Common myeloid progenitor, CD34-positive (primary cell): ENCODE measurements around the gene KIF1A.
"Not testable (repeated sequence)": the region's sequence is repeated elsewhere in the genome, so short reads cannot be mapped to it uniquely, and the experiment has no call there.

Experiments used
- CTCF ChIA-PET: fragments of 350-600 bp; sonication (Branson Sonifier 250); formaldehyde crosslinking; loops from one replicate; lab custom pipeline; 2021; ENCODE audit warnings: antibody characterized with exemption; lab: Charles Lee
- POLR2A ChIA-PET: fragments of 350-600 bp; sonication (Branson Sonifier 250); formaldehyde crosslinking; loops from one replicate; lab custom pipeline; 2021; ENCODE audit warnings: antibody characterized with exemption; lab: Charles Lee
- DNase-seq, 3 donors: peaks; one replicate each; pipeline versions ENCODE4 v3.0.0 to v3.0.0-alpha.2; 2013
- H3K27ac ChIP-seq, 2 experiments: 1 replicate in 1 of 2; 2 replicates in 1 of 2; pipeline ENCODE4 v1.7.0; 2013; ENCODE audit warnings: inconsistent platforms in 2 of 2, low read length in 2 of 2, mild to moderate bottlenecking in 2 of 2, low read depth in 1 of 2, moderate library complexity in 1 of 2; ENCODE audit not compliant: severe bottlenecking in 2 of 2, insufficient read depth in 1 of 2, poor library complexity in 1 of 2
- H3K27me3 ChIP-seq, 5 experiments: replicated peaks in 2 of 5; 1 replicate in 3 of 5; 2 replicates in 2 of 5; pipeline versions ENCODE4 v1.6.1 to v1.7.0; 2013; ENCODE audit warnings: low read length in 4 of 5, mild to moderate bottlenecking in 2 of 5, moderate library complexity in 2 of 5, inconsistent platforms in 1 of 5; ENCODE audit not compliant: insufficient read depth in 5 of 5, control insufficient read depth in 4 of 5
- H3K36me3 ChIP-seq, 4 experiments: 1 replicate in 2 of 4; 2 replicates in 2 of 4; pipeline versions ENCODE4 v1.6.1 to v1.7.0; 2013; ENCODE audit warnings: low read length in 3 of 4, control low read depth in 1 of 4, mild to moderate bottlenecking in 1 of 4; ENCODE audit not compliant: control insufficient read depth in 4 of 4, insufficient read depth in 4 of 4
- H3K4me1 ChIP-seq, 4 experiments: 1 replicate in 3 of 4; 2 replicates in 1 of 4; pipeline versions ENCODE4 v1.6.1 to v1.7.1; 2013; ENCODE audit warnings: low read length in 3 of 4, mild to moderate bottlenecking in 3 of 4, control low read depth in 1 of 4, inconsistent platforms in 1 of 4, moderate library complexity in 1 of 4; ENCODE audit not compliant: control insufficient read depth in 4 of 4, insufficient read depth in 4 of 4; ENCODE audit errors: control extremely low read depth in 1 of 4
- H3K4me3 ChIP-seq, 7 experiments: 1 replicate in 4 of 7; 2 replicates in 3 of 7; pipeline versions ENCODE4 v1.5.1 to v1.7.0; 2013; ENCODE audit warnings: mild to moderate bottlenecking in 7 of 7, low read length in 6 of 7, moderate library complexity in 6 of 7, inconsistent platforms in 2 of 7, low read depth in 2 of 7, control low read depth in 1 of 7; ENCODE audit not compliant: insufficient read depth in 4 of 7, control insufficient read depth in 1 of 7; ENCODE audit errors: extremely low read depth in 1 of 7
- H3K9me3 ChIP-seq, 5 experiments: 1 replicate in 4 of 5; 2 replicates in 1 of 5; pipeline versions ENCODE4 v1.6.1 to v1.7.1; 2013; ENCODE audit warnings: low read length in 4 of 5, mild to moderate bottlenecking in 2 of 5, inconsistent platforms in 1 of 5, low read depth in 1 of 5, moderate library complexity in 1 of 5; ENCODE audit not compliant: control insufficient read depth in 4 of 5, insufficient read depth in 2 of 5; ENCODE audit errors: control extremely low read depth in 1 of 5
- WGBS: methylation state at CpG from one replicate; pipeline ENCODE4 v1.1.5; 2013; ENCODE audit not compliant: insufficient coverage; 5-methylcytosine and 5-hydroxymethylcytosine counted together

KIF1A gene

DNA sequence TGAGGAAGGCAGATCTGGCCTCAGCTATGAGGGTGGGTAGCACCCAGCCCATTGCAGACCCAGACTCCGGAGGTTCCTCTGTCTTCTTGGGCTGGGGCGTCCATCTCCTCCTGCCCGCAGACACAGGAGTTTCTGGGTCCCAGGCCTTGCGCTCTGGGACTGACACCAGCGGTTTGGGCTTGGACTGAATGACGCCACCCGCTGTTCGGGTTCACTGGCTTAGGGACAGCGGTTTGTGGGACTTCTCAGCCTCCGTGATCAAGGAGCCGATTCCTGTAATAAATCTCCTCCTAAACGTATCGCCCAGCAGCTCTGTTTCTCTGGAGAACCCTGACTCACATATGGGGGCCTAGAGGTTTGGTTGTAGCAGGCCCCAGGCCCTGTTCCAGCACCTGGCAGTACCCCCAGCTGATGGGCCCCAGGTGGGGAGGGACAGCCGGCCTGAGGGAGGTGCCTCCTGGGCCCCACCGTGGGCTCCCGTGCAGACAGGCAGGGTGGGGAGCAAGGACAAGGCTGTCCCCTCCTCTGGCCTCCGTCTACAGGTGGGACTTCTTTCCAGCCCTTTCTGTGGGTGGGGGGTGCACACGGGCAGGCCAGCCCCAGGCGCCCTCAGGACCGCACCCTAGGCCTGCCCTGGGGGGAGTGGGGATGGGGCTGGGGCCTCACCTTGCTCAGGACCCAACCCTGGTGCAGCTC lies 132.8 kb downstream of the KIF1A start:
- no peak for DNase-seq
- H3K27ac ChIP-seq: no peak overlapping the region
- CTCF ChIA-PET: no interaction called here
- no peaks in the 10 kb centered on the region for H3K9me3 ChIP-seq
- no peak overlapping the region for H3K4me3 ChIP-seq
- H3K27me3 ChIP-seq: no peaks in the 10 kb centered on the region
- POLR2A ChIA-PET: no interaction called here
- peaks cover 0 to 9% (median 1%) of the 10 kb centered on the region in 4 experiments for H3K4me1 ChIP-seq
- 83% methylated on average over 13 of the region's 20 CpGs for WGBS
- H3K36me3 ChIP-seq: no peaks in the 10 kb centered on the region

DNA sequence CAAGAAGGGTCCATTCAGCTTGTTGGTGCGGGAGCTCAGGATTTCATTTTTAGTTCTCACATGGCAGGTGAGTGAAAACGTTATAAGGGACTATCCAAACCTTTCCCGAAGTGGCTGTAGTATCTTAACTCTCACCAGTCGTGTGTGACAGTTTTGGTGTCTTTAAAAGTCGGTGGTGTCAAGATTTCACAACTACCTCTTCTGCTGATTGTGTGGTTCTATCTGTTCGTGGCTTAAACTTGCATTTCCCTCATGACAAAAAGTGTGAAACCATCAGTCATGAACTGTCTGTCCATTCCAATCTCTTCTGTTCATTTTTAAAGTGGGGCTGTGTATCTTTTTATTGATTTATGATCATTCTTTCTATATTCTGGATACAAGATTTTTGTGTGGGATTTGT lies 133.6 kb downstream of the KIF1A start:
- 100% methylated on average over 4 of the region's 6 CpGs for WGBS
- POLR2A ChIA-PET: no interaction called here
- CTCF ChIA-PET: no interaction called here

DNA sequence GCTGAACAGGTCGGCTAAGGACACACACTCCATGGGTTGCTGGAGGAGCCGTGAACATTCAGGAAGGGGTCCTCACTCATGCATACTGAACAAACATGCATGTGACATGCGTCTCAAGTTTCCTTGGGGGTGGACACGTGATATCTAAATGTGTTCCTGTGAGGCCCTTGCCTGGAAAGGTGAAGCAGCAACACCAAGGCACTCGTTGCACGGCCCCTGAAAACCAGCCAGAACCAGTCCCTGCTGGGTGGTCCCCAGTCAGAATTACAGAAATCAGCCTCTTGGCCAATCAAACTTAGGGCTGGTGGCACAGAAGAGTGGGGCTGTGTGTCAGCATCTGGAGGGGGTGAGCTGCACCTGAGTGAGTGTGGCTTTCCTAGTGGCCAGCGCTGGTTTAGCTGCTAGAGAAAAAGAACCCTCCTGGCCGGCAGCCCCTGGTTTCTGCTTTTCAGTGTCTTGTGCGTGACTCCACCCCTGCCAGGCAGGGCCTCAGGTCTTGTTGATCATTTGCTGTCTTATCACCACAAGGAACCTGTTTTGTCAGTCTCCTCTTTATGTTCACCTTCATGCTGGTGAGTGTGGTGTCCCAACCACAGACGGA lies 134.1 kb downstream of the KIF1A start:
- Histone ChIP-seq H3K27ac (no peak overlapping the region), H3K9me3 (no peaks in the 10 kb centered on the region), H3K4me3 (no peak overlapping the region), H3K36me3 (no peaks in the 10 kb centered on the region), H3K27me3 (no peaks in the 10 kb centered on the region), H3K4me1 (peaks cover 0 to 9% (median 1%) of the 10 kb centered on the region in 4 experiments)
- peak; percentile 2 to 36 (median 19) for DNase-seq
- WGBS: 89% methylated on average over 8 of the region's 10 CpGs
- CTCF ChIA-PET: no interaction called here
- POLR2A ChIA-PET: no interaction called here

More for the DNA sequence above, 133.6 kb downstream of the KIF1A start:
- Histone ChIP-seq H3K4me3 (no peak overlapping the region), H3K4me1 (peaks cover 0 to 9% (median 1%) of the 10 kb centered on the region in 4 experiments), H3K27ac (no peak overlapping the region), H3K36me3 (no peaks in the 10 kb centered on the region), H3K27me3 (no peaks in the 10 kb centered on the region), H3K9me3 (no peaks in the 10 kb centered on the region)
- no peak for DNase-seq

DNA sequence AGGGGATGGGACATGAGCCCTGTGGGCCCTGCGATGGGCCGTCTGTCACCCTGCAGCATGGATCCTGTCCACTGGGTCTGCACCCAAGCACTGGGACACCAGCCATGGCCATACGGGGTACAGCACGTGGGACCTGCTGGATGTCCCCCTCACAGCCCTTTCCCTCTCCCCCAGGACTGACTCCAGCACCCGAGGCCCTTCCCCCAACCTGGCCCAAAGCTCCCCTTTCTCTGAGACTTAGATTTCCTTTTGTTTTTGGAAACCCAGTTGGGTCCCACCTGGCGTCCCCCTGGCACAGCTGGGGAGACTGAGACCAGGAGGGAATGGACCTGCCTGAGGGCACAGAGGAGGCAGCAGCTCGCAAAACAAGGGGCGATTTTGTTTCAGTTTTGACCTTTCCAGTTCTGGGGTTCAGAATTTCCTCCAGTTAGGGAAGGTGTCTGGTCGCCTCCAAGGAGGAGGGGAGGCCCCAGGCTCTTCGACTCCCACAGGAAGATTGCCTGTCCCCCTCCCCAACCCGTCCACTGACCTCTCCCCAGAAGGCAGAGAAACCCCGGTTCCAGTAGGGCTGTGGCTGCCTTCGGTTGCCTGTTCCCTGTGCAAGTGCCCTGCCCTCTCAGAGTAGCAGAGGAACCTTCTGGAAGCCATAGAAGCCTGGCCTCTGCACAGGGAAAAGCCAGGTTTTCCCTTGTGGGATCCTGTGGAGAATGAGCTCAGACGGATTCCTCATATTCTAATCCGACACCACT lies 135.9 kb downstream of the KIF1A start:
- CTCF ChIA-PET: interaction anchor here (1.1 kb wide), 1 partner anchor 117 kb away, joined by 3 read pairs; no protein-coding TSS in a partner anchor
- POLR2A ChIA-PET: not testable (repeated sequence)

DNA sequence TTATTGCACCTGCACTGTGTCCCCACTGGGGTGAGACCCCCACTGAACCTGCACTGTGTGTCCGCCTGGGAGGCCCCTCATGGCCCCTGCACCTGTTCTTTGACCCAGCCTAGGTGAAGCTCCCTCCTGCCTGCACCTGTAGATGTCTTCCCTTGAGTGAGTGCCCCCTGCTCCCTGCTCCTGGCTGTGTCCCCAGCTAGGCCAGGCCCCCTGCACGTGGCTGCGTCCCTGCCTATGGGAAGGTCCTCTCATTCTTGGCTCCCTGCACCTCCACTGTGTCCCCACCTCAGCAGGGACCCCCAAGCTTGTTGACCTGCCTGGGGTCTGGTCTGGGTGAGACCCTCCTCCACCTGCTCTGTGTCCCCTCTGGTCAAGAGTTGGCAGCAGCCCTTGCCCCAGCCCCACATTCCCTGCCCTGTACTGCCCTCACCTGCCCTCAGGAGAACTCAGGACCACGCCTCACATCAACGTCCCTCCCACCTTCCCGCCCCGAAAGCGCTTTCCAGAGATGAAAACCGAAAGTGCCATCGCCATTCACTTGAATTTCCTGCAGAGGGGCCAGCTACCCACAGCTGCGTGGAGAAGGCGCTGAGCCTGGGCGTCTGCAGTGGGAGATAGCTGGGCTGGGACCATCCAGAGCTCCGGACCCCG lies 136.6 kb downstream of the KIF1A start:
- WGBS: no CpG with 5 or more reads among the region's 15 CpGs
- POLR2A ChIA-PET, H3K36me3 ChIP-seq, H3K27ac ChIP-seq, H3K9me3 ChIP-seq, DNase-seq, H3K4me1 ChIP-seq, H3K27me3 ChIP-seq: not testable (repeated sequence)
- CTCF ChIA-PET: interaction anchor here (1.1 kb wide), 1 partner anchor 116 kb away, joined by 3 read pairs; no protein-coding TSS in a partner anchor
- peak overlapping the region in 1 of 7 experiments; percentile 70 for H3K4me3 ChIP-seq

More for the DNA sequence above, 135.9 kb downstream of the KIF1A start:
- DNase-seq: peak in 2 of 3 donors; percentile 3 to 13
- not testable (repeated sequence) for H3K36me3 ChIP-seq, H3K27me3 ChIP-seq, H3K9me3 ChIP-seq, H3K27ac ChIP-seq, H3K4me1 ChIP-seq
- peak overlapping the region in 2 of 7 experiments; percentile 11 to 70 for H3K4me3 ChIP-seq
- WGBS: 91% methylated on average over 6 of the region's 15 CpGs

DNA sequence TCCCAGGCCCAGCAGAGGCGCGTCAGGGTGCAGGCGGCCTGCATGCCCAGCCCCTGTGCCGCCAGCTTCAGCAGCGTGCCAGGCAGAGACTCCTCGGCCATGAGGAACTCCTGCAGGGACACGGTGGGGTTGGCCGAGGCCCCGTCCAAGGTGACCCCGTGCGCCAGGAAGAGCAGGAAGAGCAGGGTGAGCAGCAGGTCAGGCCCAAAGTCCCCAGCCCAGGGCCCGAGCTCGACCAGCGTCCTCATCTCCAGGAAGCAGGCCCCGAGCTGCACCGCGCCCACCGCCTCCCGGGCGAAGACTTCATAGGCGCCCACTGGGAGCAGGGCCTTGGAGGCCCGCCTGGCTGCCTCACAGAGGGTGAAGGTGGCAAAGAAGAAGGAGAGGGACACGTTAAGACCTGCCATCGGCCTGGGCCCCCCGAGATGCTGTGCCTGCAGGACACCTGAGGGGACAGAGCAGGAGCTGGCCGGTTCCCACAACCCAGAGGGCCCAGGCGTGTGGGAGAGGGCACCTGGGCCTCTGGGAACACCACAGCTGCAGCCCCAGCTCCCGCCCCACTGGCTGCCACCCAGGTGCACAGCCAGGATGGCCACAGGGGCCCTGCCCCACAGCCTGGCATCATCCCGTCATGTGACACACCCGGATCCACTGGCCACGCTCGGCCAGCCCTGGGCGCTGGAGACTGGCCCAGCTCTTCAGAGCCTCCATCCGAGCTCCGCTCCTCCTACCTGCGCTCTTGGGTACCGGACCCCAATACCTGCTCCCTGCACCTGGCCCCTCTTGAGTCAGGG lies 137.4 kb downstream of the KIF1A start, which contains the start of gene AQP12B:
AQP12B (minus strand) TSS at position 455 of the 794 bp plus-strand sequence; CDS start at position 407, 48 bp downstream.
- no CpG with 5 or more reads among the region's 37 CpGs for WGBS
- H3K36me3 ChIP-seq, POLR2A ChIA-PET, H3K9me3 ChIP-seq, DNase-seq, H3K4me3 ChIP-seq, H3K4me1 ChIP-seq, H3K27me3 ChIP-seq, H3K27ac ChIP-seq: not testable (repeated sequence)
- CTCF ChIA-PET: interaction anchor here (1.1 kb wide), 1 partner anchor 115 kb away, joined by 3 read pairs; no protein-coding TSS in a partner anchor
